Measurements from ENCODE around the gene MICU1.
"Not testable (repeated sequence)": the region's sequence is repeated elsewhere in the genome, so short reads cannot be mapped to it uniquely, and the experiment has no call there.

The MICU1 gene

DNA sequence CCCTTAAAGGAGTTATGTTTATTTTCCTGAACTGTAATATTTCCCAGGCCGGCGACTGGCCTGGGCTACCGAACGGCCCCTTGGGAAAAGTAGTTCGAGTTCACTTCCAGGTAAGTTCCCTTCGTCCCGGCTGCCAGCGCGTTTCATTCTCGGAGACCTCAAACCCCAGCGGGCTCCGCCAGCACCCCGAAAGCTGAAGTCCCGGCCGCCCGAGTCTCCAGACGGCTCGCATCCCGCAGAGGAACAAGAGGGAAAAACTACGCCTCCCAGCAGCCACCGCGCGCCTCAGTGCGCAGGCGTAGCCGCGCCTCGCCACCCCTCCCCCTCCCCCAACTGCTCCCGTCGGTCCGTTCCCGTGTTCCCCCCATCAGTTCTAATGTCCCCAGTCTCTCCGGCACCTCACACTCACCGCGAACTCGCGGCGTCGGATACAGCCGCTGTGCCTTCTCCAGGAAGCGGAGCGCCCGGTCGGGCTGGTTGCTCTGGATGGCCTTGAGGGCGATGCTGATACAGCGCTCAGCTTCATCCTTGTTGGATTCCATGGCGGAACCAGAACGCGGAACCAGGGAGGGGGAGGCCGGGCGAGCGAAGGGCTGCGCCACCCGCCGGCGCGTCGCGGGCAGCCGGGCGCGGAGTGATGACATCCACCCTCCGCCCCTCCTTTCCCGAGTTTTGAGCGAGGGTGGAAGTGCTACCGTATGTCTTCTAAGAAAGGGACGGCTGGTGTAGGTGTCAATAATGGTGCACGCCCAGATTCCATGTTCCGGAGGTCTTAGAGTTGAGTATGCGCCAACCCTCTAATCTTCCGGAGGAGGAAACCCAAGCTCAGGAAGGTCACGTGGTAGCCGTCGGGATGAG is 271.3 kb downstream of the MICU1 start, which contains the start of gene DNAJB12:
DNAJB12 (minus strand) TSS at position 564 of the 858 bp plus-strand sequence; CDS start at position 542, 22 bp downstream.
- in situ Hi-C loops (cut with HindIII; ENCODE audit: low sequenced_read_pairs) = no loop called here

DNA sequence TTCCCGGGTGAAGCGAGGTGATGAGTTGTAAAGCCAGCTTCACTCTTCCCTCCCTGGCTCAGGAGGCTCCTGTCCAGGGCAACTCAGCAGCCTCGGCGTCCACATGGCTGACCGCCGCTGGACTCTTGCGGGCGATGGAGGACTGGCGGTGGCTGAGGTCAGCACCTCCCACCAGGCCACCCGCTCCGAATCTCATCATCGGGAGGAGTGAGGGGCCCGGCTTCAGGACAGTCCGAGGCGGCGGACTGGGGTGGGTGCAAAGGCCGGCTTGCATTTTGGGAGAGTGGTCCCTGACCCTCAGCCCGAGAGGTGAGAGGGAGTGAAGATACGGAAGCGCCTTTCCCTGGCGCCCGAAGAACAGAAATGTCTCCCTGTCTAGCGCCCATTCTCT is 271.9 kb downstream of the MICU1 start:
- in situ Hi-C loops (cut with HindIII; ENCODE audit: low sequenced_read_pairs) = no loop called here

DNA sequence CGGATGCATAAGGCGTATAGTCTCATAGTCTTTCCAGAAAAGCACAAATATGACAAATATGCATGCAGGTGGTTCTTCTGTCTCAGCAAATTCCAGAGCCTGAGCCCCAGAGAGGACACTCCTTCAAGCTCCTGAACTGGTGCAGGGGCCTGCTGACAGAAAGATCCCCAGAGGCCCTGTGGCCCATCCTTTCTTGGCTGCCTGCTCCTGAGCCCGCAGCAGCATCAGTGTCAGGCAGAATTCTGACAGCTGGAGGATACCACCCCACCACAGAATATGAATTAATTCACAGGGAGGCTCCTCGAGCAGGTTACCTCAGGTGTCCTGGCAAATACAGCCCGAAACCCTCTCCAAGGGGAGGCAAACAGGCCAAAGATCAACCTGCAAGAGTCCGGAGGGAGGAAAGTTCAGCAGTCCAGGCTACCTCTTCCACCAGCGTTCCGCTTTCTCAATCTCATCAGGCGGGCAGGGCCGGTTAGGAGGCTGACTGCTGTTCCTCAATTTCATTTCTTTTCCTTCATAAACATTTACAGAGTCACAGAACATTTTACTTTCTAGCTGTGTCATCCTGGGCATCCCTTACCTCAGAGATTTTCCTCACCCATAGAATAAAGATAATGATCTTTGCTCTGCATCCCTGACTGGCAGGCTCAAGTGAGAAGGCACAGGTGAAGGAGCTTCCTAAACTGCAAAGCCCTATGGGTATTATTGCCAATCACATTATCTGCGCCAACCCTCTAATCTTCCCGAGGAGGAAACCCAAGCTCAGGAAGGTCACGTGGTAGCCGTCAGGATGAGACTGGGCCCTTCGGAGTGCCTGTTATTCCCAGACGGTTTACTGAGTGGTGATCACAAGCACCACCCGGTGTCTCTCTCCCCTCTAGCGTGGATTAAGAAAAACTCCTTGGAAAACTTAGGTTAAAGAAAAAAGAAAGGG is 272.6 kb downstream of the MICU1 start:
- in situ Hi-C loops (cut with HindIII; ENCODE audit: low sequenced_read_pairs) = no loop called here

DNA sequence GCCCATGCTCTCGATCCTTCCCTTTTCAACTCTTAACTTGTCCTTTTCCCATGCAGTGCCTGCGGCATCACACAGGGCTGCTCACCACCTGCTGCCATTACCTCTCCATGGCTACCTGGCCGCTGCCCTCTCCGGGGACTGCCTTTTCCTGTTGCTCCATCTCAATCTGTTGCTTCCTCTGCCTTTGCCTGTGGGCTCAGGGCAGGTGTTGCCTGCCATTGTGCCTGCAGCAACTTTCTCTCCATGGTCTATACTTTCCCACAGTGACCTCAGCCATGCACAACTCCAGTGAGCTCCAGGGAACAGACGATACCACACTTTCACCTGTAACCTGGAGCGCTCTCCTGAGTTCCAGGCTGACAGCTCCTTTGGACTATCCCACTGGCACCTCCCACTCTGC is 274.4 kb downstream of the MICU1 start:
- in situ Hi-C loops (cut with HindIII; ENCODE audit: low sequenced_read_pairs) = no loop called here

DNA sequence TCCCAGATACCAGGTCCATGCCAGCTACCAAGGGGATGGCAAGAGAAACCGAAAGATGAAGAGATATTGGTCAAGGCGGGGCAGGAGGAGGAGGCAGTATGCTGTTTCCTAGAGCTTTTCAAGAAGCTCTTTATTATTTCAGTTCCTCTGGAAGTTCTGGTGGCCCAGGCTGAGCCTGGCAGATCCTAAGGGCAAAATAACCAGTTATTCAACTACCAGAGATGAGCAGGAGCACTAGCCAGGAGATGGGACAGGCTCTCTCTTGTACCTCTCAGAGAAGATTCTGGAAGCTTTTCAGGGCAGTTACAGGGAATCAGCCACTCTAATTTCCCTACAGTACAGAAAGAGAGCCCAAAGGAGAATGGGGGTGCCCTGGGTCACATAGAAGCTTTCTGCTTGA is 276.4 kb downstream of the MICU1 start:
- in situ Hi-C loops (cut with HindIII; ENCODE audit: low sequenced_read_pairs) = no loop called here

DNA sequence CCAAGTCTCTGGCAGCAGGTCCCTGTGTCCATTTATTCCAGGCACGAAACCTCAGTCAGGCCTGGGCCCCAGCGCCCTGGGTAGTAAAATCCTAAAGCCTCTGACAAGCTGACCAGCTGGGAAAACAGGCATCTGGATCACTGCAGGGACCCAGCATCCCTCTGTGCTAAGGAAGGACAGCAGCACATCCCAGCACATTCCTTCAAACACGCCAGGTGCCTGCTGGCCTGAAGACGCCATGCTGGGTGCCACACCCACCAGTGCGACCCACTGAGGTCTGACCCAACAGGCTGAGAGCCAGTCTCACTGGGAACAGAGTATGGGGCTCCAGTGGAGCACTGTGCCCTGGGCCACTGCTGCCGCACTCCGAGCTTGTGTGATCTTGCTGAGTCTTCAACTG is 277.6 kb downstream of the MICU1 start:
- in situ Hi-C loops (cut with HindIII; ENCODE audit: low sequenced_read_pairs) = no loop called here

DNA sequence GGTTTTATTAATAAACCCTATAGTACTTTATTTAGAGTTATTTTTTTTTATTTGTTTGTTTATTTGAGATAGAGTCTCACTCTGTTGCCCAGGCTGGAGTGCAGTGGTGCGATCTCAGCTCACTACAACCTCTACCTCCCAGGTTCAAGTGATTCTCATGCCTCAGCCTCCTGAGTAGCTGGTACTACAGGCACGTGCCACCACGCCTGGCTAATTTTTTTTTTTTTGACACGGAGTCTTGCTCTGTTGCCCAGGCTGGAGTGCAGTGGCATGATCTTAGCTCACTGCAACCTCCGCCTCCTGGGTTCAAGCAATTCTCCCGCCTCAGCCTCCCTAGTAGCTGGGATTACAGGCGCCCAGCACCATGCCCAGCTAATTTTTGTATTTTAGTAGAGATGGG is 279.8 kb downstream of the MICU1 start:
- in situ Hi-C loops (cut with HindIII; ENCODE audit: low sequenced_read_pairs) = not testable (repeated sequence)

DNA sequence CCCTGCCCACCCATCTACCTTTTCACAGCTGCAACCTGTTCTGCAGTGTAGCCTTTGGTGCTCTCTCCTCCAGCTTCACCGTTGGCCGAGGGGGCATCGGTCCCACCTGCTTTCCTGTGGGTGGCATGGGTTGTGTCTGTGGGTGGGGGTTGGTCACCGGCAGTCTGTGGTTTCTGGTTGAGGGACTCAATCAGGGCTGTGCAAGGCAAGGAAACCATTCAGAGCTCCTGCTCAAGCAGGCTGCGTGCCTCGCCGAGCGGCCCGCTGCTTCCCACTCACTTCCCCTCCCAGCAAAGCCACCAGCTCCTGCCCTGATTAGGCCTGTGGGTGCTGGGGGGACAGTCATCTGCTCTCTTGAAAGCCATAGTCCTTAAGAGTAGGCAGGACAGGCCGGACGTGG is 280.9 kb downstream of the MICU1 start:
- in situ Hi-C loops (cut with HindIII; ENCODE audit: low sequenced_read_pairs) = no loop called here

DNA sequence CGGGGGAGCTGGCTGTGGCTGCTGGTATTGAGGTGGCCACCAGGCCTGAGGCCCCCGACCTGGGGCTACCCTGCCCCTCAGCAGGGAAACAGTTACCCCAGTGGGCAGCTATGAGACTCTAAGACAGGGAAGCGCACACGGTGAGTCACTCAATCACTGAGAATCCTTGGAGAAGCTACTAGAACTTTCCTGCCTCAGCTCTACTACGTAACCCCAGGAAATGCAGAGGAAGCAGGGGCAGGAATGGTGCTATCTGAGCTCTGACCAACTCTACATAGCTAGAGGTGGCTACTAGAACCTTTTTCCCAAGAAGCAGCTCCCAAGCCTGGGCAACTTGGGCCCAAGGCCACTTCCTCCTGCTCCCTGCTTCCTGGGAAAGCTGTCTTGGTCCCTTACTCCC is 283.0 kb downstream of the MICU1 start:
- in situ Hi-C loops (cut with HindIII; ENCODE audit: low sequenced_read_pairs) = no loop called here

DNA sequence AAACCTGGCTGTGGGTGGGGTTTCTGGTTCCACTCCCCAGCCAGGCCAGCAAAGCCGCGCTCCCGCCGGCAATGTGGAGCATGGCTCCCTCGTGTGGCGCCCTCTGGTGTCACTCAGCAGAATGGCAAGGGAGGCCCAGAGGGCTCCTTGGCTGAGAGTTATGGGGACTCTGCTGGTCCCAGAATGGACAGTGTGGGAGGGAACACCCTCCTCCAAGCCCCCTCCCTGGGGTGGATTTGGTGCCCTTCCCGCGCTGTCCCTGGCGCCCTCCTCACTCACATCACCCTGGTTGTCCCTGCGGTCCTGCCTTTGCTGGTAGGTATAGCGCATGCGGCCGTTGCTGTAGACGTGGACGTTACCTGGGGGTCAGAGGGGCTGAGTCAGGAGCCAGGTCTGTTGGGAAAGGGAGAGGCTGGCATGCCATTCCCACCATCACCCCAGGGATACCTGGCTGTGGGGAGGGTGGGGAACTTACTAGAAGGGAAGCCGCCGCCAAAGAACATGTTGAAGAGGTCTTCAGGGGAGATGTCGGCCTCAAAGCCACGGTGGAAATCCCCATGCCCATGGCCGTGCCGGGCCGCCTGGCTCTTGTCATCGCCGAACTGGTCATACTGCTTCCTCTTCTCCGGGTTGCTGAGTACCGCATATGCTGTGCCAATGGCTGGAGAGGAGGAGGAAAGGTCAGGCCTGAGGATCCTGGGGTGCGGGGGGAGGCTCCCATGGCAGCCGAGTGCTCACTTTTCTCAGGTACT is 285.2 kb downstream of the MICU1 start:
- in situ Hi-C loops (cut with HindIII; ENCODE audit: low sequenced_read_pairs) = no loop called here

DNA sequence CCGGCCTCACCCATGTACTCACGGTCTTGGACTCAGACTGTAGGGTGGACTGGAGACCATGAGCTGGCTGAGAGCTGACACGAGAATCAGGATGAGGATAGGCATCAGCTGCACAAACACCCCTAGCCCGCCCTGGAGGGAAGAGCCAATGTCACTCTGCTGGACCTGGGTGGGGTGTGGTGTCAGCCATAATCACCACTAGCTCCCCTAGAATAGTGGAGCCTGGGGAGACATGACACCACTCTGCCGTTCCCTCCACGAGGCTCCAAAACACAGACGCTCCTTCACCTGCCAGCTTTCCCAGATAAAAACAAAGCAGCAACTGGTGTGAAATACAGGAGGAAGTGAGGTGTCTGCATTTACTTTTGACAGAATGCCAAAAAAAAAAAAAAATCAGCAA is 287.7 kb downstream of the MICU1 start:
- in situ Hi-C loops (cut with HindIII; ENCODE audit: low sequenced_read_pairs) = no loop called here

DNA sequence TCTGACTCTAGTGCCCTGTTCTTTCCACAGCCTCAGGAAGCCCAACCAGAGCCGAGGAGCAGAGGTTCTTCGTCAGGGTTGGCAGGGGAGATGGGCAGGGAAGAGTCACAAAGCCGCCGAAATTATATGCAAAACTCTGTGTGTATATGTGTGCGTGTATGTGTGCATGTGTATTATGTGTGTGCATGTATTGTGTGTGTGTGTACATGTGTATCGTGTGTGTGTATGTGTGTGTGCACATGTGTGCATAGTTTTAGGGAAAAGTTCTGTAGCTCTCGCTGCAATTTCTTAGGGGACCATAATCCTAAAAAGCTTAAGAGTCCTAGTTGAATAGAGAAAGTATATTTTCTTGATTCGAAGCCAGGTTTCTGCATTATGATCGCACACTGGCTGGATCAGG is 288.2 kb downstream of the MICU1 start:
- in situ Hi-C loops (cut with HindIII; ENCODE audit: low sequenced_read_pairs) = no loop called here

DNA sequence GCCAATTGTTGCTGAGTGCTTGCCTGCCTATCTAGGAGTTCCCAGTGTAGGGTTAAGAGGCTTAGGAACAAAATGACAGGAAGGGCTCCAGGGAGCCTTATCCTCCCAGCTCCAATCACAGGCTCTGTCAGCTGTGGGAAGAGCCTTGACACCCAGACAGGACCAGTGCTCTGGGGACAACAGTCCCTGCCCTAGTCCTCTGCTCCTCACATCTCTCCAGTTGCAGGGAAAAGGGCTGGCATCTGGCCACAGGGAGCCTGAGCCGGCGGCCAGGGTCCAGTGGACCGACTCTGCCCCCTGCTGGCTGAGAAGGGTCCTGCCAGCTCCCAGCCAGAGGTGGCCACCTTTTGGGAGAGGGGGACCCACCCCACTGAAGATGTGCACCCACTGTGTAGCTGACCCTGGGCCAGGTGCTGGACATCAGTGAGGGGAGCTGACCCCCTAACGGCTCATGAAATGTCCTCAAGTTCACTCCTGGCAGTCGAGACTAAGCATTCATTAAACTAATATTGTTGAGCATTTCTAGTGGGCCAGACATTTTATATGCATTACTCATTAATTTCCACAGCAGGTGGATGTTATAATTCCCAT is 288.7 kb downstream of the MICU1 start:
- in situ Hi-C loops (cut with HindIII; ENCODE audit: low sequenced_read_pairs) = no loop called here

DNA sequence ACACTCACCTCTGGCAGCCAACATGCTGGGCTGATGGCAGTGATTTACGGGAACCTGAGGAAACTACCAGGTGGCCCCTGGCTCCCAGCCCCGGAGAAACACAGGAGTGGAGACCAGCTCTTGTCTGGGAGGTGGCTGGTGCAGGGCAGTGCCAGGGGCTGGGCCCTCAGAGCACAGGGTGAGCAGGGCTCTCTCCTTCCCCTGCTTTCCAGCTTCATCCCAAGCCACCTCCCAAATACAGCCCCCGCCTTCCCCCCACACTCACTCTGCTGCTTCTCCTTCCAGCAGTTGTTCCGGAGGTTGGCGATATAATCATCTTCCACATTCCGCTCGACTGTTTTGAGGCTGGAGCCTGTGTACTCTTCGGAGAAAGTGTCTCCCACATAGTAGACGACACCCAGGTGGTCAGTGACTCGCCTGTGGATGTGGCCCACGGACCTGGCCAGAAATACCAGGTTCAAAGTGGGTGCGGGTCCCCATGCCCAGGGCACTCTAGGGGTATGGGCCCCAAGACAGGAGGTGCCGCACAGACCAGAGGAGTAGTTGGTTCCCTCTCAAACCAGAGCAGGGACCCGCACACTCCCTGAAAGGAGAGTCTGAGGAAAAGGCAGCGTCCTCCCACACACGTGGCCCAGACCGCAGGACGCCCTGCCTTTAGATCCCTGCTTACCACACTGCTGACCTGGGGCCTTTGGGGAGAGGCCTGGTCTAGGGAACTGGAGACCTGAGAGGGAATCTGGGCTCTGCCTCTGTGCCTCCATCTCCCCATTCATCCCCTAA is 289.4 kb downstream of the MICU1 start:
- in situ Hi-C loops (cut with HindIII; ENCODE audit: low sequenced_read_pairs) = no loop called here

DNA sequence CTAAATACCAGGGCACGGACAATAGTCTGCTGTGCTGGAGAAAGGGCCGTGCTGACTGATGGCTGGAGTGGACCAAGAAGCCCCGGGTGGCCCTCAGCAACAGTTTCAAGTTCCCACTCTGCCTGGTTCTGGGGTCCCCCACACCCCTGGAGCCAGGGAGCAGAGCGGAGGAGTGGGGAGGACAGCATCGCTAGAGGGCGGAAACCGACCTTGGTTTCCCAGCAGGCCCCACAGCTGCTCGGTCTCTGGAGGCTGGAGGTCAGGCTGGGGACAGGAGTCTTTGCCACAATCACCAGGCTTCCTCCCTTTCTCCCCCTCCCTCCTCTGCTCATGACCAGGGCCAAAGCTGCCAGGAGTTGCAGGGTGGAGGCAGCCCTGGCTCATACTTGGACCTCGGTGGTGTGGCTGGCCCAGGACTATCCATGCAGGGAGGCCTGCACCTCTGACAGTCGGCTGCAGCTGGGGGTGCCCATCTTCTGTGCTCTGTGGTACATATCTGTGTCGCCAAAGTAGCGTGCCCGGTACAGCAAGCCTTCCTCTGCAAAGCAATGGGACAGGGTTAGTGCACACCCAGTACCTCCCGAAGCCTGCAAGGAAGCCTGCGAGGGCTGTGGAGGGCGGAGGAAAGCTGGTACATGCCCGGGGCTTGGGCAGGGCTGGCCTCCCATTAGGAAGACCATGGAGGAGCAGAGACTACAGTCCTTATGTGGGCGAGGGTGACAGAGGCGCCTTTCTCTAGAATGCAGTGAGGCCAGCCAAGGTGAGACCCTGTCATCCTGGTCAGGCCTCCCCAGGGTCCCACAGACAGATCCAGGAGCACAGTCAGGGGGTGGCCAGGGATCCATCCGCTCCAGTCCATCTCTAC is 290.3 kb downstream of the MICU1 start:
- in situ Hi-C loops (cut with HindIII; ENCODE audit: low sequenced_read_pairs) = no loop called here

DNA sequence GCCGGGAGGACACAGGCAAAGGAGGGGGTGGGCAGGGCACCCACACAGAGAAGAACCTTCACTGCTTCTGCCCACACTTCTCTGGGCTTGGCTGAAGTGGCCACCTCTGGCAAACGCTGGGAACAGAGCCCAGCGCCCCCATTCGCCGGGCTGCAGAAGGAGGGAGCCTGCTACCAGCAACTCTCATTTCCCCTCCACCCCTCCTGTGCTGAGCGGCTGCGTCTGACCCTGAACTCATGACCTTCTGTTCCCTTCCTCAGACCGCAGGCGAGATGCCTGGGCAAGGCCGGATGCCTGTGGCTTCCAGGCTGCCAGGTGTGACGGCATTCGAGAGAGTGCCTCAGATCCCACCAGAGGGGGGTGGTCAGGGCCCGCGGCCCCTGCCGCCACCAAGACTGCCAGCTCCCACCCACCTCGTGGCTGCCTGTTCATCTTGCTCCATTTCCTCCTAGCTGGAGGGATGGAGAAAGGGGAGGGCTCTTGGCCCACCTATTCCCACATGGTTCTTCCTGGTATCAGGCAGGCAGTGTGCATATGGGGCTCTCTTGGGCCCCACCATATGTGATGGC is 291.0 kb downstream of the MICU1 start:
- in situ Hi-C loops (cut with HindIII; ENCODE audit: low sequenced_read_pairs) = no loop called here

DNA sequence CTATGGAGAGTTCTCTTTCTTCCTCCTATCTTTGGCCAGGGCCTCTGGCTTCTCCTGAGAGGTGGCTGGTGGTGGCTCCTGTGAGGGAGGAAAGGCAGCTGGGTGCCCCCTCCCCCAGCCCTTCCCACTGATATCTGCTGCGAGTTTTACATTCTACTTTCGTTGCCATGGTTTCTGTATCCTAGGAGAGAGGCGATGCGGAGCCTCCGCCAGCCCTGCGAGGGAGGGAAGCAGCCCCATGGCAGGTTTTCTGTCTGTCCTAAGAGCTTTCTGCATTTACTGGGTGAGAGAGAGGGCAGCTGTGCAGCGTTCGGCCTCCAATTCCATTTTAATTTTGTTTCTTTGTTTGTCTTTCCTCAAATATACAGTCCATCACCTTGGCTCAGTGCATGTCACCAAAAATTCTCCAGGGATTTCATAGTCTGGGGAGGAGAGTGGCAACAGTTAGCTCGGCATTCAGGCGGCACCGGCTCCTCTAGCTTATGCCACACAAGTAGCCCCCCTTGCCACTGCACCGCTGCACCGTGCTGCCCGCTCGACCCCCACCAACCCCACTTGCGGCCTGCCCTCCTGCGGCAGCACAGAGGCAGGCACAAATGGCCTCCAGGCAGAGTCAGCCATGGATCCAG is 291.6 kb downstream of the MICU1 start:
- in situ Hi-C loops (cut with HindIII; ENCODE audit: low sequenced_read_pairs) = no loop called here
